Type B pancreatic cell (in vitro differentiated cells): ENCODE results near the gene MAP1LC3B. TPM values are rescaled to one million over a fixed set of nuclear protein-coding genes. Genes with fewer than 3 reads are reported as not detected.

ENCODE experiments used
- DNase-seq: peaks from one replicate; pipeline ENCODE4 v3.0.0; 2021; ENCODE audit warnings: mixed read lengths; ENCODE audit not compliant: unreplicated experiment; ENCODE audit errors: extremely low spot score
- H3K27ac Mint-ChIP-seq: 2 replicates; pipeline ENCODE4 v1.8.0; 2021; ENCODE audit warnings: mild to moderate bottlenecking, mixed read lengths
- H3K27me3 Mint-ChIP-seq: 2 replicates; pipeline ENCODE4 v1.8.0; 2021; ENCODE audit warnings: mixed read lengths
- H3K36me3 Mint-ChIP-seq: 2 replicates; pipeline ENCODE4 v1.8.0; 2021; ENCODE audit warnings: mixed read lengths
- H3K4me1 Mint-ChIP-seq: one replicate; pipeline ENCODE4 v1.8.0; 2021; ENCODE audit warnings: mixed read lengths; ENCODE audit not compliant: unreplicated experiment
- H3K4me3 Mint-ChIP-seq: 2 replicates; pipeline ENCODE4 v1.8.0; 2021; ENCODE audit warnings: mild to moderate bottlenecking, mixed read lengths
- H3K9me3 Mint-ChIP-seq: 2 replicates; pipeline ENCODE4 v1.8.0; 2021; ENCODE audit warnings: mixed read lengths
- total RNA-seq: library from RNA; stranded (reverse); gene quantifications from 2 replicates; pipeline ENCODE4 v1.2.1, GENCODE V29; 2021; ENCODE audit warnings: low replicate concordance
- TF ChIP-seq, protein P1 (sequence below): fragments of 200-600 bp; sonication (generic); conservative IDR thresholded peaks from 2 replicates; pipeline ENCODE4 v1.5.0; 2021; ENCODE audit warnings: antibody characterized with exemption, mild to moderate bottlenecking

MAP1LC3B gene
- total RNA-seq, 1 donor from 2014 or later = 44.4 TPM

DNA sequence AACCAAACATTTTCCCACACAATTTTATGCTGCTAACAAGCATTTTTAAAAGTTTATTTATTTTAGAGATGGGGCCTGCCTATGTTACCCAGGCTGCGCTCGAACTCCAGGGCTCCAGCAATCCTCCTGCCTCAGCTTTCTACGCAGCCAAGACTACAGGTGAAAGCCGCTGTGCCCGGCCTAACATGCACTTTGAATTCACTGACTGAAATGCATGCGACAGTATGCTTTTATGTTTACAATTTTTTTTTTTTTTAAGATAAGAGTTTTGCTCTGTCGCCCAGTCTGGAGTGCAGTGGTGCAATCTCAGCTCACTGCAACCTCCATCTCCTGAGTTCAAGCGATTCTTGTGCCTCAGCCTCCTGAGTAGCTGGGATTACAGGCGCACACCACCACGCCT is 47.8 kb downstream of the MAP1LC3B start:
- Mint-ChIP-seq H3K4me3 (no peak overlapping the region), H3K9me3 (peaks cover 4% of the 10 kb centered on the region), H3K27me3 (no peaks in the 10 kb centered on the region), H3K36me3 (peaks cover 22% of the 10 kb centered on the region), H3K27ac (no peak overlapping the region), H3K4me1 (peaks cover 12% of the 10 kb centered on the region)
- no peak for DNase-seq
- TF ChIP-seq, protein P1, sequence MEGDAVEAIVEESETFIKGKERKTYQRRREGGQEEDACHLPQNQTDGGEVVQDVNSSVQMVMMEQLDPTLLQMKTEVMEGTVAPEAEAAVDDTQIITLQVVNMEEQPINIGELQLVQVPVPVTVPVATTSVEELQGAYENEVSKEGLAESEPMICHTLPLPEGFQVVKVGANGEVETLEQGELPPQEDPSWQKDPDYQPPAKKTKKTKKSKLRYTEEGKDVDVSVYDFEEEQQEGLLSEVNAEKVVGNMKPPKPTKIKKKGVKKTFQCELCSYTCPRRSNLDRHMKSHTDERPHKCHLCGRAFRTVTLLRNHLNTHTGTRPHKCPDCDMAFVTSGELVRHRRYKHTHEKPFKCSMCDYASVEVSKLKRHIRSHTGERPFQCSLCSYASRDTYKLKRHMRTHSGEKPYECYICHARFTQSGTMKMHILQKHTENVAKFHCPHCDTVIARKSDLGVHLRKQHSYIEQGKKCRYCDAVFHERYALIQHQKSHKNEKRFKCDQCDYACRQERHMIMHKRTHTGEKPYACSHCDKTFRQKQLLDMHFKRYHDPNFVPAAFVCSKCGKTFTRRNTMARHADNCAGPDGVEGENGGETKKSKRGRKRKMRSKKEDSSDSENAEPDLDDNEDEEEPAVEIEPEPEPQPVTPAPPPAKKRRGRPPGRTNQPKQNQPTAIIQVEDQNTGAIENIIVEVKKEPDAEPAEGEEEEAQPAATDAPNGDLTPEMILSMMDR = no peak

DNA sequence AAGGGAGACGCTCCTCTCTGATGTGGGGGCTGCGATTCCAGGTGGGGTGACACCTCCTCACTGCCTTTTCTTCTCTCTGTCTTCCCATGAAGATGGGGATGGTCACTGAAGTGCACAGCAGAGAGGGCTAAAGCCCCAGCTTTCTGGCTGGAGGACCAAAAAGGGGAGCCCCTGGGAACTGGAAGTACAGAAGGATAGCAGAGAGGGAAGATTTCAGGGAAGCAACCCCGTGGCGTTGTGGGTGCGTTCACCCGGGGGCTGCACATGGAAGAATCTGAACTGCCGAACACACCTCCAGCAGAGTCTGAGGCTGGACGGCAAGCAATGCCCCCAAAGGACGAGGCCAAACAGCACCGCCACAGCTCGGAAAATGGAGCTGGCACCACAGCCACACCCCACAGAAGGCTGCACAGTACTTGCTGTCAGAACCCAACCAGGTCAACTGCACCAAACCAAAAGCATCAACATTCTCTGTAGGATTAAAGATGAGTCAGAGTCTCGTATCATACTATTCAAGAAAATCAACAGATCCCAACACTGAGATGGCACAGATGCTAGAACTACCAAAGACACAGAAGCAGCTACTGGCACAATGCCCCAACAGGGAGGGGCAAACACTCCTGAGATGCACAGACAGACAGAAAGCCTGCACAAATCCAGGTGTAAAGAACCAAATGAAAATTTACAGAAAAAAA is 49.9 kb downstream of the MAP1LC3B start:
- Mint-ChIP-seq H3K27ac (no peak overlapping the region), H3K4me1 (peaks cover 12% of the 10 kb centered on the region), H3K36me3 (peaks cover 34% of the 10 kb centered on the region), H3K9me3 (peaks cover 4% of the 10 kb centered on the region), H3K27me3 (no peaks in the 10 kb centered on the region), H3K4me3 (no peak overlapping the region)
- no peak for DNase-seq
- TF ChIP-seq, protein P1 = no peak

DNA sequence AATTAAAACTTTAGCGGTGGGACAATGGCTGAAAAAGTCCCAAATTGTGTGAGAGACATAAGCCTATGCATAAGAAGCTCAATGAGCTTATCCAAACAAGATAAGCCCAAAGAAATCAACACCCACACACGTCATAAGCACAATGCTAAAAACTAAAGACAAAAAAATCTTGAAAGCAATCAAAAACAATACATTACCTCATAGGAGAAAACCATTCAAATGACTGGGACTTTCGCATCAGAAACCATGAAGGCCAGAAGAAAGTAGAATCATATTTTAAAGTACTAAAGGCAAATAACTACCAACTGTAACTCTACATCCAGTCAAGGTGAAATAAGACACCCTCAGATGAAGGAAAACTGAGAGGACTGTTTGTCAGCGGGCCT is 50.4 kb downstream of the MAP1LC3B start:
- H3K9me3 Mint-ChIP-seq = peaks cover 4% of the 10 kb centered on the region
- H3K4me1 Mint-ChIP-seq = peaks cover 12% of the 10 kb centered on the region
- H3K36me3 Mint-ChIP-seq = peaks cover 39% of the 10 kb centered on the region
- TF ChIP-seq, protein P1 = no peak
- no peak overlapping the region for H3K4me3 Mint-ChIP-seq
- H3K27ac Mint-ChIP-seq = no peak overlapping the region
- H3K27me3 Mint-ChIP-seq = no peaks in the 10 kb centered on the region
- DNase-seq = no peak

DNA sequence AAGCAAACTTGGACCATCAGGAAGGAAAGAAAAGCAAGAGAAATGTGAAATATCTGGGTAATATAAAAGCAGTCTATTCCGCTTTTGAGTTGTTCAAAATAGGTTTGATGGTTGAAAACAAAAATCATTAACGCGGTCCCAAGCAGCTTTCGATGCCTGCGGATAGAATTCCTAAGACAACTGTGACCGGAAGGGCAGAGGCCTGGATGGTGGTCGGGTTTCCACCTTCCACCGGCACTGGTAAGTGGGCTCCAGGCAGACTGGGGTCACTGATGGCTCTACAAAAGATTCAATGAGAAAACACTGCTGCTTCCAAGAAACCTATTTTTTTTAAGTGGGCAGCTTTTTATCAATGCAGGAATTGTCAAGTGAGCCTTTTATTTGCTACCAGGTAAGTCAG is 50.9 kb downstream of the MAP1LC3B start:
- Mint-ChIP-seq H3K4me3 (no peak overlapping the region), H3K9me3 (peaks cover 4% of the 10 kb centered on the region), H3K4me1 (peaks cover 12% of the 10 kb centered on the region), H3K27me3 (no peaks in the 10 kb centered on the region), H3K36me3 (peaks cover 44% of the 10 kb centered on the region), H3K27ac (no peak overlapping the region)
- no peak for DNase-seq
- TF ChIP-seq, protein P1 = no peak

DNA sequence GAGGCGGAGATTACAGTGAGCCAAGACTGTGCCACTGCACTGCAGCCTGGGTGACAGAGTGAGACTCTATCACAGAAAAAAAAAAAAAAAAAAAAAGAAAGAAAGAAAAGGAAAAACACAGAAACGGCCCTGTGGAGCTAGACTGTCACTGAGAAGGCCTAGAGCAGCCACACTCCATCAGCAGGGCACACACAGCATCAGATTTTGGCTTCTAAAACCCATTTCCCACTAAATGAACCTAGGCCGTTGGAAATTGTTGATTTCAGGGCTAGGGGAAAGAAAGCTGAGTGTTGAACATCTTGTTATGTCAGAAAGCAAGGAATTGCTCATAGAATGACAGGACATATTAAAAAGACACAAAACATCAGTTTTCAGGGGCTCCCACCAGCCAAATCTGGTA is 51.8 kb downstream of the MAP1LC3B start:
- H3K9me3 Mint-ChIP-seq = peaks cover 4% of the 10 kb centered on the region
- no peaks in the 10 kb centered on the region for H3K27me3 Mint-ChIP-seq
- H3K36me3 Mint-ChIP-seq = peaks cover 49% of the 10 kb centered on the region
- H3K4me1 Mint-ChIP-seq = peaks cover 9% of the 10 kb centered on the region
- H3K27ac Mint-ChIP-seq = no peak overlapping the region
- TF ChIP-seq, protein P1 = no peak
- no peak overlapping the region for H3K4me3 Mint-ChIP-seq
- no peak for DNase-seq
